ENCODE results near the gene CD52.

DNA sequence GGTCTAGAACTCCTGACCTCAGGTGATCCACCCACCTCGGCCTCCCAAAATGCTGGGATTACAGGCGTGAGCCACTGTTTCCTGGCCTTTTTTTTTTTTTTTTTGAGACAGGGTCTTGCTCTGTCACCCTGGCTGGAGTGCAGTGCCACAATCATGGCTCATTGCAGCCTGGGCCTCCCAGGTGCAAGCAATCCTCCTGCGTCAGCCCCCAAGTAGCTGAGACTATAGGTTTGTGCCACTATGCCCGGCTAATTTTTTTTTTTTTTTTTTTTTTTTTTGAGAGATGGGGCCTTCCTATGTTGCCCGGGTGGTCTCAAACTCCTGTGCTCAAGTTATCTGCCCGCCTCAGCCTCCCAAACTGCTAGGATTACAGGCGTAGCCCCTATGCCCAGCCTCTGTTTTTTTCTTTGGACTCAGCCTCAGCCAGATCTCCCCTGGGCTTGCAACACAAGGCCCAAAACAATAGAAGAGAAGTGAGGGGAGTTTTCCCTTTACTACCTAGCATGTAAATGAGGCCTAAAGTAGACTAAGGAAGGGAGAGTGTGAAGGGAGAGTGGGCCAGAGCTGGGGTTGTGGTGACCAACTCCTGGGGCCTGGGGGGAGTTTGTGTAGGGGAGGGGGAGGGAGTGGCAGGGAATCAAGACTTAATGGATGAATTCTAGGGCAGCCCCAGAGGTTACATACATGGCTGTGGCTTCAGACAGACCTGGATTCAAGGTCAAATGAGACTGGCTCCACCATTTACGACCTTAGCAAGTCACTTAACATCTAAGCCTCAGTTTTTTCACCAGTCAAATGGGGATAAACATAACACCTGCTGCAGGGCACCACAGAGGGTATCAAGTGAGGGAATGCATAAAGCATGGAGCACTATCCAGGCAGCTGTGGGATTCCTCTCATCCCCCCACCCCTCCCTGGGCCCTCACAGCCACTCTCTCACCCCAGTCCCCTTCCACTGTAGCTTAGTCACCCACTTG is 1.6 kb upstream of the CD52 start:
- TF ChIP-seq POLR2AphosphoS5 (IDR thresholded peaks at IDR 0.05; ENCODE audit: low read depth, low read length) = no peak
- TF ChIP-seq PAX5 (IDR thresholded peaks at IDR 0.05; ENCODE audit: insufficient read depth, low read length, severe bottlenecking) = no peak
- no peak for TF ChIP-seq POU2F2 (IDR thresholded peaks at IDR 0.05; ENCODE audit: low read depth, low read length)
